HCT116 (cell line): ENCODE data around the gene TET2. TPM values are rescaled to one million over a fixed set of nuclear protein-coding genes. Genes with fewer than 3 reads are reported as not detected.

ENCODE experiments used
- ATAC-seq: fragments of 200-7000 bp; cut with Tn5 transposase; 2 replicates; pipeline ENCODE4 v1.9.1; 2020; ENCODE audit warnings: mild to moderate bottlenecking, moderate library complexity
- BruUV-seq: library from RNA; stranded (reverse); fragments of 400-500 nt; replicated peaks from 2 replicates; lab custom pipeline; 2021; lab: Mats Ljungman, UMichigan
- CTCF ChIA-PET: fragments of 300-600 bp; sonication (Branson Sonifier 250); formaldehyde crosslinking; loops from one replicate; lab custom pipeline; 2021; ENCODE audit warnings: antibody characterized with exemption; lab: Charles Lee
- POLR2A ChIA-PET: fragments of 300-600, 350-600 bp; sonication (Branson Sonifier 250); formaldehyde crosslinking; loops from one replicate; lab custom pipeline; 2021; ENCODE audit warnings: antibody characterized with exemption; lab: Charles Lee
- RAD21 ChIA-PET, 2 experiments: fragments of 300-600 bp; sonication (Branson Sonifier 250); formaldehyde crosslinking; loops; one replicate each; lab custom pipeline; 2023; ENCODE audit warnings: low total read pairs in 2 of 2; ENCODE audit not compliant: uncharacterized antibody in 2 of 2, unreplicated experiment in 2 of 2, low non-redundant PET in 1 of 2; lab: Charles Lee
- DNase-seq: peaks from one replicate; pipeline ENCODE4 v3.0.0-alpha.2; 2010; ENCODE audit warnings: low read depth, low spot score
- H2AFZ ChIP-seq: fragments of 200-600 bp; shearing (Covaris generic), sonication (generic); 2 replicates; pipeline ENCODE4 v1.6.1; 2017; ENCODE audit warnings: low read depth, mixed run types, mixed read lengths, antibody characterized with exemption, low read length; ENCODE audit not compliant: poor library complexity, severe bottlenecking
- H3K27ac ChIP-seq: 2 replicates; pipeline ENCODE4 v1.5.1; 2012; ENCODE audit warnings: low read depth, low read length
- H3K27me3 ChIP-seq: fragments of 200-600 bp; sonication (generic); 2 replicates; pipeline ENCODE4 v1.6.1; 2016; ENCODE audit warnings: mixed run types, low read length, mixed read lengths; ENCODE audit not compliant: insufficient read depth
- H3K36me3 ChIP-seq, 2 experiments: fragments of 200-500 bp in 1 of 2; fragments of 200-600 bp in 1 of 2; sonication (Bioruptor generic) in 1 of 2; sonication (generic) in 1 of 2; 2 replicates each; pipeline versions ENCODE4 v1.5.1 to v1.6.1; 2014 to 2016; ENCODE audit warnings: low read length in 2 of 2, inconsistent platforms in 1 of 2, mixed read lengths in 1 of 2, mixed run types in 1 of 2; ENCODE audit not compliant: insufficient read depth in 2 of 2, control insufficient read depth in 1 of 2
- H3K4me1 ChIP-seq, 2 experiments: fragments of 200-600 bp in 1 of 2; sonication (generic) in 1 of 2; 2 replicates each; pipeline versions ENCODE4 v1.5.1 to v1.6.1; 2012 to 2017; ENCODE audit warnings: low read length in 2 of 2, inconsistent platforms in 1 of 2, mild to moderate bottlenecking in 1 of 2, mixed read lengths in 1 of 2, mixed run types in 1 of 2, moderate library complexity in 1 of 2; ENCODE audit not compliant: insufficient read depth in 2 of 2, control insufficient read depth in 1 of 2
- H3K4me2 ChIP-seq: fragments of 200-600 bp; sonication (generic); 2 replicates; pipeline ENCODE4 v1.6.1; 2017; ENCODE audit warnings: mixed run types, low read length, mixed read lengths
- H3K4me3 ChIP-seq, 2 experiments: fragments of 200-600 bp in 1 of 2; sonication (generic) in 1 of 2; replicated peaks in 1 of 2; 2 replicates each; pipeline ENCODE4 v1.5.1; 2011 to 2016; ENCODE audit warnings: low read length in 2 of 2, control low read depth in 1 of 2, low read depth in 1 of 2, mild to moderate bottlenecking in 1 of 2, mixed read lengths in 1 of 2, mixed run types in 1 of 2
- H3K79me2 ChIP-seq: fragments of 200-600 bp; sonication (generic); 2 replicates; pipeline ENCODE4 v1.6.1; 2017; ENCODE audit warnings: mild to moderate bottlenecking, mixed run types, low read length, moderate library complexity, mixed read lengths; ENCODE audit not compliant: insufficient read depth
- H3K9ac ChIP-seq: fragments of 200-600 bp; sonication (generic); 2 replicates; pipeline ENCODE4 v1.6.1; 2016; ENCODE audit warnings: low read length, mixed read lengths
- H3K9me2 ChIP-seq: fragments of 200-600 bp; sonication (generic), shearing (Covaris generic); 2 replicates; pipeline ENCODE4 v1.6.1; 2017; ENCODE audit warnings: mixed run types, mild to moderate bottlenecking, moderate library complexity; ENCODE audit not compliant: insufficient read depth
- H3K9me3 ChIP-seq, 2 experiments: fragments of 200-500 bp in 1 of 2; fragments of 200-600 bp in 1 of 2; sonication (Bioruptor generic) in 1 of 2; sonication (generic) in 1 of 2; 2 replicates each; pipeline ENCODE4 v1.6.1; 2014 to 2017; ENCODE audit warnings: low read length in 2 of 2, mixed read lengths in 2 of 2, inconsistent platforms in 1 of 2, low read depth in 1 of 2, mild to moderate bottlenecking in 1 of 2, mixed run types in 1 of 2, moderate library complexity in 1 of 2; ENCODE audit not compliant: control insufficient read depth in 1 of 2, insufficient read depth in 1 of 2
- H4K20me1 ChIP-seq: fragments of 200-600 bp; sonication (generic), shearing (Covaris generic); 2 replicates; pipeline ENCODE4 v1.6.1; 2017; ENCODE audit warnings: mixed run types, mild to moderate bottlenecking, moderate library complexity; ENCODE audit not compliant: insufficient read depth
- CTCF ChIP-seq, 3 experiments: fragments of 200-600 bp in 1 of 3; sonication (generic) in 1 of 3; IDR thresholded peaks in 2 of 3; conservative IDR thresholded peaks in 1 of 3; 2 replicates each; pipeline ENCODE4 v1.5.1; 2012 to 2017; ENCODE audit warnings: low read depth in 2 of 3, low read length in 2 of 3, antibody characterized with exemption in 1 of 3, borderline replicate concordance in 1 of 3, control low read depth in 1 of 3, mild to moderate bottlenecking in 1 of 3, mixed read lengths in 1 of 3, mixed run types in 1 of 3, moderate library complexity in 1 of 3; ENCODE audit not compliant: insufficient read depth in 1 of 3
- EGR1 ChIP-seq: IDR thresholded peaks from 2 replicates; pipeline ENCODE4 v1.6.1; 2012; ENCODE audit warnings: low read depth
- MAX ChIP-seq: IDR thresholded peaks from 2 replicates; pipeline ENCODE4 v1.6.1; 2012
- REST ChIP-seq: IDR thresholded peaks from 2 replicates; pipeline ENCODE4 v1.6.1; 2012; ENCODE audit warnings: low read depth
- TCF7L2 ChIP-seq: IDR thresholded peaks from 2 replicates; pipeline ENCODE4 v1.7.0; 2011; ENCODE audit warnings: borderline replicate concordance, inconsistent platforms; ENCODE audit not compliant: insufficient read depth, insufficient read length; ENCODE audit errors: extremely low read depth
- ZBTB33 ChIP-seq: IDR thresholded peaks from 2 replicates; pipeline ENCODE4 v1.6.1; 2011; ENCODE audit warnings: mild to moderate bottlenecking, low read length, moderate library complexity; ENCODE audit not compliant: insufficient replicate concordance; ENCODE audit errors: extremely low read depth
- intact Hi-C: fragments of 100-400 bp; cut with micrococcal nuclease; formaldehyde crosslinking; loops from 2 replicates; pipeline ENCODE4 v1.10.0; 2022
- total RNA-seq: library from RNA; stranded (reverse); gene quantifications from one replicate; pipeline ENCODE4 v1.2.1, GENCODE V29; 2021; ENCODE audit not compliant: unreplicated experiment

The TET2 gene
- total RNA-seq, 1 experiment from 2014 or later = 9.7 TPM

GRCh38 chr4:105227054-105227453 lies 80.4 kb downstream of the TET2 start (continued):
- TF ChIP-seq REST (no peak), TCF7L2 (no peak)

- Histone ChIP-seq H4K20me1 (no peaks in the 10 kb centered on the region), H3K9ac (no peak overlapping the region), H3K4me3 (no peak overlapping the region), H3K36me3 (no peaks in the 10 kb centered on the region), H3K27ac (no peak overlapping the region), H3K9me2 (no peaks in the 10 kb centered on the region), H2AFZ (no peak overlapping the region), H3K4me2 (no peak overlapping the region), H3K4me1 (no peaks in the 10 kb centered on the region), H3K79me2 (no peaks in the 10 kb centered on the region), H3K27me3 (no peaks in the 10 kb centered on the region), H3K9me3 (no peaks in the 10 kb centered on the region; a peak in 1 of 4 replicates)
- TF ChIP-seq EGR1 (no peak), ZBTB33 (no peak), MAX (no peak), CTCF (IDR thresholded peaks at IDR 0.05 in 2 of 3, conservative IDR thresholded peaks at IDR 0.05 in 1 of 3; ENCODE audit: borderline replicate concordance in 1 of 3, insufficient read depth in 1 of 3, low read depth in 2 of 3, low read length in 2 of 3) (no peak)
- ChIA-PET CTCF (no interaction called here), POLR2A (no interaction called here), RAD21 (no interaction called here)
- no peak for ATAC-seq
- BruUV-seq = no TSS peak
- no peak for DNase-seq
- intact Hi-C loops = no loop called here
These were observed 83.6 kb downstream of the TET2 start for GRCh38 chr4:105230287-105230686.
